Upper lobe of right lung (tissue), 1 donor: ENCODE data around the gene PLEKHM3. TPM values are rescaled to one million over a fixed set of nuclear protein-coding genes. Genes with fewer than 3 reads are reported as not detected.

Experiments used
- ATAC-seq: fragments of 200-7000 bp; cut with Tn5 transposase; one replicate; pipeline ENCODE4 v1.9.1; 2020; ENCODE audit warnings: mild to moderate bottlenecking, moderate library complexity
- DNase-seq: peaks from one replicate; pipeline ENCODE4 v3.0.0-alpha.2; 2020
- H3K27ac ChIP-seq: fragments of 200-600 bp; one replicate; pipeline ENCODE4 v1.8.0; 2022
- H3K27me3 ChIP-seq: fragments of 200-600 bp; one replicate; pipeline ENCODE4 v1.8.0; 2022; ENCODE audit warnings: mild to moderate bottlenecking
- H3K36me3 ChIP-seq: fragments of 200-600 bp; one replicate; pipeline ENCODE4 v1.8.0; 2022
- H3K4me1 ChIP-seq: fragments of 200-600 bp; one replicate; pipeline ENCODE4 v1.8.0; 2022
- H3K4me3 ChIP-seq: fragments of 200-600 bp; one replicate; pipeline ENCODE4 v1.8.0; 2022; ENCODE audit warnings: mild to moderate bottlenecking
- H3K9me3 ChIP-seq: fragments of 200-600 bp; one replicate; pipeline ENCODE4 v1.8.0; 2022
- CTCF ChIP-seq: fragments of 200-600 bp; IDR thresholded peaks from one replicate; pipeline ENCODE4 v1.8.0; 2022; ENCODE audit warnings: antibody characterized with exemption
- intact Hi-C: fragments of 100-400 bp; cut with DNase I; formaldehyde crosslinking; loops from one replicate; pipeline ENCODE4 v1.11.0; 2022
- total RNA-seq: library from RNA; stranded (reverse); fragmentation: NEBNext Ultra II Directional; extraction: Animal tissue kit (Norgen Biotek cat#: 25700); gene quantifications from one replicate; pipeline ENCODE4 v1.2.1, GENCODE V29; 2021
- donor health status: DM: no; HTN: yes; CAD: no; lungs with severe emphysema.

PLEKHM3 gene
- total RNA-seq, 1 donor from 2014 or later, result 24.5 TPM

DNA sequence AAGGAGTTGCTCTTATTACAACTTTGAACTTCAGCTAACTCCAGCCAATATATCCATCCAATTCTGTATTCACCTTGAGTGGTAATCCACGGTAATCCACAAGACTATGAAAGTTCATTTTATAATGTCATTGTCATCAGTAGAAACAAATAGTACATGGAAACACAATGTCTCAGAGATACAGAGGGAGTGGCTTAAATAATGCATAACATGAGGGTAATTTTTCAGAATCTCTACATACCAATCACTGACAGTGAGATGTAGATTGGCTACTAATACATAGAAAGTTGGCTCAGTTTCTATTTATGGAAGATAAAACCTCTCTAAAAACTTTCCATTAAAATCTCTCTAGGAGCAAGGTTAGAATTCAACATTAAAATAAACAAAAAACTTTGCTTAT, 93.2 kb downstream of the PLEKHM3 start:
- H3K27ac ChIP-seq, result no peak overlapping the region
- peaks cover 1% of the 10 kb centered on the region for H3K4me1 ChIP-seq
- DNase-seq (no peak), ATAC-seq (no peak)
- peaks cover 11% of the 10 kb centered on the region for H3K36me3 ChIP-seq
- H3K27me3 ChIP-seq, result no peaks in the 10 kb centered on the region
- H3K9me3 ChIP-seq, result no peaks in the 10 kb centered on the region
- no peak for TF ChIP-seq CTCF
- intact Hi-C loops, result no loop called here
- no peak overlapping the region for H3K4me3 ChIP-seq

GRCh38 chr2:207930747-207931146, 94.6 kb downstream of the PLEKHM3 start:
- TF ChIP-seq CTCF, result no peak
- Histone ChIP-seq H3K27me3 (no peaks in the 10 kb centered on the region), H3K4me1 (peaks cover 5% of the 10 kb centered on the region), H3K9me3 (no peaks in the 10 kb centered on the region), H3K27ac (peak overlapping the region; percentile 21), H3K36me3 (peaks cover 11% of the 10 kb centered on the region), H3K4me3 (no peak overlapping the region)
- intact Hi-C loops, result no loop called here
- ATAC-seq (peak; percentile 74), DNase-seq (peak; percentile 70)

DNA sequence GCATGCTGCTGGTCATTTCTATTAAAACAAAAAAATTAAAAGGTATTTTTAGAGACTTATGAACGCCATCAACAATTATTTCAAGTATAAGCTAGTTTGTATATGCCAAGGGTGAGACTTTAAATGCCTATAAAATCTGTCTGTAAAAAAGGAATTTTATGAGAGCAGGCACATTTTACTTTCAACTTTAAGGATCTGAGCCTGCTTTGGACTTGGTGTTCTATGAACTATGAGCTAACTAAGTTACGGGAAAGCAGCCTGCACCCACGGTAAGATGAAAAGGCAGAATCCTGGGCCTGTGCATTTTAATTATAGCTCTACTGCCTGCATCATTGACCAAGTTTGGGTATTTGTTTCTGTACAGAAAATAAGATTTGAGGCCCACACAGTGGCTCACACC, 95.4 kb downstream of the PLEKHM3 start:
- no peak for TF ChIP-seq CTCF
- Histone ChIP-seq H3K4me3 (no peak overlapping the region), H3K36me3 (peaks cover 11% of the 10 kb centered on the region), H3K4me1 (peaks cover 5% of the 10 kb centered on the region), H3K27me3 (no peaks in the 10 kb centered on the region), H3K27ac (no peak overlapping the region), H3K9me3 (no peaks in the 10 kb centered on the region)
- no peak for DNase-seq
- no peak for ATAC-seq
- intact Hi-C loops, result no loop called here

DNA sequence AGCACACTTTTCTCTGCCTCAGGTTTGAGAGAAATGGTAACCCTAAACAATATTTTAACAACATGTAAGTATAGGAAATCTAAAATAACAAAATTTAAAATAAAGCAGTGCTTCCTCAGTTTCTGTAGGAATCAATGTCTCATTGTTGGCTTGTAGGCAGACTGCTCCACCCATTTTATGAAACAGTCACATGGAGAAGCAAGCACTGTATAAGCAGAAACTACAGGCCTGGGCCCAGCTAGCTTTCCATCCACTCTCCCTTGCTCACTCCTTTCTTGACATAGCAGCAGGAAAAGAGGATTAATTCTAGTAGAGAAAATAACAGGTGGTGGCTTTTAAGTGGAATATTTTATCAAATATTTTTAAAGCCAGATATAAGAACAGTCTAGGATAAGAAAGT, 97.2 kb downstream of the PLEKHM3 start:
- intact Hi-C loops, result no loop called here
- Histone ChIP-seq H3K27me3 (no peaks in the 10 kb centered on the region), H3K4me3 (no peak overlapping the region), H3K4me1 (peaks cover 5% of the 10 kb centered on the region), H3K36me3 (peaks cover 11% of the 10 kb centered on the region), H3K9me3 (no peaks in the 10 kb centered on the region), H3K27ac (no peak overlapping the region)
- no peak for TF ChIP-seq CTCF
- ATAC-seq (peak; percentile 34), DNase-seq (no peak)

DNA sequence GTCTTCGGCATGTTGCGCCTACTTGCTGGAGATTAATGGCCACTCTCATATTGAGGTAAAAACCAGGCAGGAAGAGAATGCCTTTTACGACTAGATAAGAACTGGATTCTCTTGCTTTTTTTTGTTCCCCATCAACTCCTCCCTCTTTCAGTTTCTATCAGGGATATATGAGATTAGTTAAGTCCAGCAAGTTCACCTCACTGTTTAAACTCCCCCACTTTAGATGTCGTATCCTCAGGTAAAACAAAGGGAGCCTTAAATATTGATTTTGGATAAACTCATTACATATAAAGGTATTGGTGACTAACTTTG, 98.4 kb downstream of the PLEKHM3 start:
- no peaks in the 10 kb centered on the region for H3K9me3 ChIP-seq
- intact Hi-C loops, result no loop called here
- peaks cover 11% of the 10 kb centered on the region for H3K36me3 ChIP-seq
- peak overlapping the region; percentile 26 for H3K4me3 ChIP-seq
- no peak overlapping the region for H3K27ac ChIP-seq
- no peak for ATAC-seq
- TF ChIP-seq CTCF, result no peak
- no peaks in the 10 kb centered on the region for H3K27me3 ChIP-seq
- no peak for DNase-seq
- peaks cover 5% of the 10 kb centered on the region for H3K4me1 ChIP-seq
